Measurements from ENCODE around the gene STAT3.

DNA sequence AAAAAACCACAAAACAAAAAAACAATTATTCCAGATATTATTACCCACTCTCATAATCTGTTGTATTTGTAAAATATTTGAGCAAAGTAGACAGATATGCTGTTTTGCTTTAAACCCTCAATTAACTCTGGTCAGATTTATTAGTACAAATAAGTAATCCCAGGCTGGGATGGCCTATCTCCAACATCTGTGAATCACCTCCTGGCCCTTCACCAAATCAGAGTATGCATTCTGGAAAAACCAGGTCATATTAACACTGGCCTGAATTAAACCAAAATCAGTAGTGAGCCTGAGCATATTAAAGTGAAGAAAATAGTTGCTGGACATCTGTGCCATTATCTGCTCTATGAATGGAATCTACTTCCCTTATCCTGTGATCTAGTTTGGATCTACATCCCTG is 41.0 kb downstream of the STAT3 start:
- no peak for TF ChIP-seq EZH2 (IDR thresholded peaks at IDR 0.05; ENCODE audit: insufficient read depth, poor library complexity, severe bottlenecking)
- no peak for TF ChIP-seq EZH2phosphoT487 (IDR thresholded peaks at IDR 0.05; ENCODE audit: insufficient read depth, low read depth)
